ENCODE measurements around the gene DDX59.
"Not testable (repeated sequence)": the region's sequence is repeated elsewhere in the genome, so short reads cannot be mapped to it uniquely, and the experiment has no call there.

The DDX59 gene

DNA sequence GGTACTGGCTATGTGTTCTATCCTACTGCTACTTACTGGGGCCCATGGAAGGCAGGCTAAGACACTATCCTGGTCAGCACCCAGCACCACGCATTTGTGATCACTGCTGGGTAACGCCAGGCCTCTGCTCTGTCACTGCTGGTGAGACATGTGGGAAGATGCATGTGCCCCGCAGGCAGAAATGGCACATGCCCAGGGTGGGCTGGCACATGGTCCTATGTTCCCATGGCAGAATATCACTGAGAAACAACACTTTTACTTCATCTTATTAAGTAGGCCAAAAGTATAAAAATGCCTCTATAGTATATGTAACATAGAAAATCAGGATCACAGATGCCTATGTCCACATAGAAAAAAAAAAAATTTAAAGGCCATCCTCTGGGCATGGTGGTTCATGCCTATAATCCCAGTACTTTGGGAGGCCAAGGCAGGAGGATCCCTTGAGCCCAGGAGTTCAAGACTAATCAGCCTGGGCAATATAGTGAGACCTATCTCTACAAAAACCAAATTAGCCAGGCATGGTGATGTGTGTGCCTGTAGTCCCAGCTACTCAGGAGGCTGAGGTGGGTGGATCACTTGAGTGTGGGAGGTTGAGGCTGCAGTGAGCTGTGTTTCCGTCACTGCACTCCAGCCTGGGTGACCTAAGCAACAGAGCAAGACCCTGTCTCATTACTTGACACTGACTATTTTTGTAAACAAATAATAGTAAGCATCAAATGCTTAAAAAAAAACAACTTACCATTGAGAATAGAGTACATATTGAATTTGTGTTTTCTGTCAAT lies 11.5 kb downstream of the DDX59 start:
- TF ChIP-seq POLR2A (IDR thresholded peaks at IDR 0.05; ENCODE audit: low read depth, low read length) = no peak
- FAIRE-seq = no peak
- DNase-seq (ENCODE audit: insufficient read length, low spot score) = no peak

DNA sequence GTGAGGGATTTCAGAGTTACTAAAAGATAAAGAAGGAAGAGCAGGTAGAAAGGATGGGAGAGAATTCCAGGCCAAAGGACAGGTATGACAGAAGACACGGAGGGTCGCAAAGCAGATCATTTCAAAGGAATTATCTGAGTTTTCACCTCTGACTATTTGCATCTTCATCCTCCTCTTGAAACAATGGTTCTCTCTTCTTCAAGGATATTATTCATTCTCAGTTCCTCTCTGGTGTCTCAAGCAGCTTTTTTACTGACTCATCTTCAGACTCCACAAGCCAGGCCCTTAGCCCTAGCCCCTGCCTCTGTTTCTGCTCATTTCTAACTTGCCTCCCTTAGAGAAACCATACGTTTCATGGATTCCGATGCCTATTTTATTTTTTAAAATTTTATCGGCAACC lies 15.0 kb downstream of the DDX59 start:
- FAIRE-seq (no peak), DNase-seq (ENCODE audit: insufficient read length, low spot score) (no peak)
- no peak for TF ChIP-seq POLR2A (IDR thresholded peaks at IDR 0.05; ENCODE audit: low read depth, low read length)

DNA sequence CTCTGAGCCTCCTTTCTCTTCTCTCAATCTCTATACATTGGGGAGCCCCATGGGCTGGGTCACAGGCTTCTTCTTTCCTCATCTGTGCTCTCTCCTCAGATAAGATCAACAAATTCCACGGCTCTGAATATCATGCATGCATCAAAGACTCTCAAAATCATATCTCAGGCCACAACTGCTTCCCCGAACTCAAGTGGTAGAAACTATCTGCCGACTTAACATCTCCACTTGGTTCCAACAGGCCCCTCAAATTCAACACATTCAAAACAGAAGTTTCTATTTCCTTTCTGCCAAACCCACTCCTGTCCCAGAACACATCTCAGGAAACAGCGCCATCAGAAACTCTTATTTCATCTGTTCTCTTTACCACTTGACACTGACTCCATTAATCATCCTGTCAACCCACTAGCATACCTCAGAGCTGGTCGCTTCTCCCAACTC lies 16.7 kb downstream of the DDX59 start:
- FAIRE-seq = no peak
- TF ChIP-seq POLR2A (IDR thresholded peaks at IDR 0.05; ENCODE audit: low read depth, low read length) = no peak
- DNase-seq (ENCODE audit: insufficient read length, low spot score) = no peak

DNA sequence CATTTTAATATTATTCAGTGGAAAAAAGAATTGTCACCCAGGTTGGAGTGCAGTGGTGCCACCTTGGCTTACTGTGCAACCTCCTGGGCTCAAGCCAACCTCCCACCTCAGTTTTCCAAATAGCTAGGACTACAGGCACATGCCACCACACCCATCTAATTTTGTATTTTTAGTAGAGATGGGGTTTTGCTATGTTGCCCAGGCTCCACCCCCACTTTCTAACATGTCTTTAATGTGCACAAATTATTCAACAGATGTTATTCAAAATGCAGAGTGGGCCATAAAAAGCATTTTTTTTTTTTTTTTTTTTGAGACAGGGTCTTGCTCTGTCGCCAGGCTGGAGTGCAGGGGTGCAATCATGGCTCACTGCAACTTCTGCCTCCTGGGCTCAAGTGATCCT lies 17.3 kb downstream of the DDX59 start:
- no peak for TF ChIP-seq POLR2A (IDR thresholded peaks at IDR 0.05; ENCODE audit: low read depth, low read length)
- no peak for FAIRE-seq
- DNase-seq (ENCODE audit: insufficient read length, low spot score) = no peak

DNA sequence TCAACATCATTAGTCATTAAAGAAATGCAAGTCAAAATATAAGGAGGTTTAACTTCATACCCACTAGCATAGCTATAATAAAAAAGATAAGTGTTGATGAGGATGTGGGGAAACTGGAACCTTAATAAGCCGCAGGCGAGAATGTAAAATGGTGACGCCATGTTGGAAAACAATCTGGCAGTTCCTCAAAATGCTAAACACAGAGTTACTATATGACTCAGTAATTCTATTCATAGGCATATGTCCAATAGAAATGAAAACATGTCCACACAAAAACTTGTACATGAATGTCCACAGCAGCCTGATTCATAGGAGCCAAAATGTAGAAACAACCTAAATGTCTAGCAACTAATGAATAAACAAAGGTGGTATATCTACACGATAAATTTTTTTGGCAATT lies 23.2 kb downstream of the DDX59 start:
- DNase-seq (ENCODE audit: insufficient read length, low spot score) = no peak
- FAIRE-seq = no peak
- TF ChIP-seq POLR2A (IDR thresholded peaks at IDR 0.05; ENCODE audit: low read depth, low read length) = no peak

DNA sequence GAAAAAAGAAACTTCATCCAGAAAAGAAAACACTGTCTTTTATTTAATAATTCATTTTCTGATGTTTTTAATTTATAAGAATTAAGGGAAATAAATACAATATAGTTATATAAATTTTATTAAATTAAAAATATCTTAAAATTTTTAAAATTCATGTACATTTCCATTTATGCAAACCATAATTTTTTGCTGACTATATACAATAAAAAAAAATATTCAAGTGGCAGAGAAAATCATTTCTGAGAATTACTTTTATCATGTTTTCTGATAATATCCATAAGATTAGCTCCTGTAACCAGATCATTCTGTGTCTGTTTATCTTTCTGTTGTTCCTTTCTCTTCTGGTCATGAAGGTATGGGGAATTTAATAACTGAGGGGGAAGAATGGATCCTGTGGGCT lies 25.7 kb downstream of the DDX59 start:
- FAIRE-seq = no peak
- no peak for DNase-seq (ENCODE audit: insufficient read length, low spot score)

DNA sequence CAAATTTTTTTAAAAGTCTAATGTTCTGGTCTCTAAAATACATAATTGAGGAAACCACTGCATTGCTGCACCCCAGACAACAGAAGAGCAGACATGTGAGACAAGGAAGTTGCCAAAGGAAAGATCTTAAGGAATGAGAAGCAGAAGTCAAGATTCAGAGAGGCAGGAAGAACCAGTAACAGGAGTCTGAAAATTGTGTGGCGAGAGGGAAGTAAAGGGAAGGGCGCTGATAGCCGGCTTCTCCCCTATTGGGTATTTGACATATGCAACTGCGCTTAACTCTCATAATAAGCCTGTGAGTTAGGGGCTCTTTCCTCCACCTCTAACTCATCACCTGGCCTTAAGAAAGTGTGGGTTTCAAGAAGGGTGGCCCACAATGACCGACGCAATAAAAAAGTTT lies 27.2 kb downstream of the DDX59 start:
- TF ChIP-seq POLR2A (IDR thresholded peaks at IDR 0.05; ENCODE audit: low read depth, low read length) = no peak
- no peak for DNase-seq (ENCODE audit: insufficient read length, low spot score)
- FAIRE-seq = no peak

More for the DNA sequence above, 25.7 kb downstream of the DDX59 start:
- no peak for TF ChIP-seq POLR2A (IDR thresholded peaks at IDR 0.05; ENCODE audit: low read depth, low read length)

DNA sequence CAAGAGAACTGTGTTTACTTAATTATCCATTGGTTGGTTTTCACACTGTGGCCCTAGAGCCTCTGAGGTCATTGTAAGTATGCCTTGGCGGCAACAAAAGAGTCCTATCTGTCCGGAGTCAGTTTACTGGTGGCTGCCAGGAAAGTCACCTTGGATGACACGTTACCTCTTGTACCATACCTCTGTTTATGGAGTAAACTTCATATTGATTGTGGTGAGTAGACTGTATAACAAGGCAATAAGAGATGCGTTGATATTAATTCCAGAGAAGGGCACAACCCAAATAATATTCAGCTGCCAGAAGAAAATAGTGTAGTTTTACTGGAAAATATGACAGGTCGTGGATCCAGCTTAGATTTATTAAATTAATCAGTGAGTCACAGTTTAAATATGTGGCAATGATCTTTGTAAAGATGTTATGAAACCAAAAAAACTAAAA lies 28.7 kb downstream of the DDX59 start:
- FAIRE-seq (no peak), DNase-seq (ENCODE audit: insufficient read length, low spot score) (no peak)
- TF ChIP-seq POLR2A (IDR thresholded peaks at IDR 0.05; ENCODE audit: low read depth, low read length) = no peak

DNA sequence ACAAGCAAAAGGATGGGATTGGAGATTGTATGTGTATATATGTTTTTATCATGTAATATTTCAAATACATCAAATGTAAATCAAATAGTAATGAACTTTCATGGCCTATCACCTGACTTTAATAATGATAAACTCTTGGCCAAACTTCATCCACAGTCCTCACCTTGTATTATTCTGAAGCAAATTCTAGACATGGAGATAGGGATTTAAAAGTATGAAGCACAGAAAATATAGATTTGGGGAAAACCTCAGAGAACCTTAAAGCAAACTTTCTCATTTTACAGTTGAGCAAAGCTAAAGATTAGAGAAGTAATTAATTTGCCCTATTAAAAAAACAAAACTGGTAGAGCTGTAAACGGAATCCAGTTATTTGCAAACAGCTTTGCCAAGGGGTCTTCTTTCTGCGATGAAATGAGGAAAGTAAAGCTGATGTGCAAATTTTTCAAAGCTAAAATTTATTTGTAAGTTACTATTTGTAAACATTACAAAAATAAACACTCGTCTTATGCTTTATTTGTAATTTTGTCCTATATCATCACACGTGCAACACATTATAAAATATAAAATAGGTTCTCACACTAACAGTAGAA lies 29.2 kb downstream of the DDX59 start:
- no peak for DNase-seq (ENCODE audit: insufficient read length, low spot score)
- no peak for TF ChIP-seq POLR2A (IDR thresholded peaks at IDR 0.05; ENCODE audit: low read depth, low read length)
- no peak for FAIRE-seq

DNA sequence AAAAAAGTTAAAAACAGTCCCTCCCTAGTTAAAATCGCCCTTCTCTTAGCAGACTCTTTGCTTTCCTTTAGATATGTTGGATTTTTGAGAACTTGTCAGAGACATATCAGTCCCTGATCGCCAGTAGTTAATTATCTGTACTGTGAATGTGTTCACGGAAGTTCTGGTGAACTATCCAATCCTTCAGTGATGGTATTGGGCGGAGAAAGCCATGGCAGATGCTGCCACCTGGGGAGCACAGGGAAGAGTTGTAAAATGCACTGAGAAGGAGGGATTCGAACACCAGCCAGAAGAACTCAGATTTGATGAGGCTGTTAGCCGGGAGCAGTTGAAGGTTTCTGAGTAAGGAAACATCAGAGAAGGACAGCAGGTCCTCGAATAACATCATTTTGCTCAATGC lies 31.6 kb downstream of the DDX59 start:
- FAIRE-seq (no peak), DNase-seq (ENCODE audit: insufficient read length, low spot score) (no peak)
- TF ChIP-seq POLR2A (IDR thresholded peaks at IDR 0.05; ENCODE audit: low read depth, low read length) = no peak

DNA sequence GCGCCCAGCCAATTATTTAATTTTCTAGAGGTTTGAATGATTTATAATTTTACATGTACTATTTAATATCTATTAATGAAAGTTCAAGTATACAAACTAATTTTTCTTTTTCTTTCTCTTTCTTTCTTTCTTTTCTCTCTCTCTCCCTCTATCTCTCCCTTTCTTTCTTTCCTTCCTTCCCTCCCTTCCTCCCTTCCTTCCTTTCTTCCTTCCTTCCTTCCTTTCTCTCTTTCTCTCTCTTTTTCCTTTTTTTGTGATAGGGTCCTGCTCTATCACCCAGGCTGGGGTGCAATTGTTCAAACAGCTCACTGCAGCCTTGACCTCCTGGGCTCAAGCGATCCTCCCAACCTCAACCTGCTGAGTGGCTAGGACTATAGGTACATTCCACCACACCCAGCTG lies 33.0 kb downstream of the DDX59 start:
- DNase-seq (ENCODE audit: insufficient read length, low spot score) (no peak), FAIRE-seq (no peak)
- TF ChIP-seq POLR2A (IDR thresholded peaks at IDR 0.05; ENCODE audit: low read depth, low read length) = no peak

DNA sequence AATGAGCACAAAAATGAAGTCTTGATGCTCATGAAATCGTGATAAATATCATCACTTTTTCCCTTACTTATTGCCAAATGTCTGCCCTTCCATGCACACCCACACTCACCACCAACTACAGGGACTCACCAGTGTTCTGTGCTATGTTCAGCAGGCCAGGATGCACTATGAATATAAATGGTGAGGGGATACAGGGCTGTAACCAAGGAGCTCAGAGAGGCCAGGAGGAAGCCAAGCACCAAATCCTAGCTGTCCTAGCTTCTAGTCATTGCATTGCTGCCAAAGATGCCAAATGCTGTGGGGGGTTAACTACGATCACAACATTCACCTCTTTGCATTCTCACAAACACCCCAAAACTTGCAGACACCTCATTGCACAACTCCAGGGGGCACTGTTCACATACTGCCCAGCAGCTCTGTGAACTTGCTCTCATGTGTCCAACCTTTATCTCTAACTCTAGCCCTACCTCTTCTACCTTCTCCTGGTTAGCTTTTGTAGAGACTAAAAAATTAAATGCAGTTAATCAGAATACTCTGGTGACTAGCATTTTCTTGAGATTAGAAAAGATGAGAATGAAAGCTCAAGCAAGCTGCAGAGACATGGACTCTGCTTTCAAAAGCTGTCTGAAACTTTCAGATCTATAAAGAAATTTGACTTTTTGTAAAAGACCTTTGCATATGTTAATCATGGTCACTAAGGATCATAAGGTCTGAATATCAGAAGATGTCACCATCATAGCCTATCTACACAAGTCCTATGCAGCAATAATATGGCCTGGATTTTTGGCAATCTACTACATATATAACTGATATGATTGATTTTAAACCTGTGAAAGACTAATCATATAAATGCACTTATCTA lies 35.2 kb downstream of the DDX59 start:
- no peak for TF ChIP-seq POLR2A (IDR thresholded peaks at IDR 0.05; ENCODE audit: low read depth, low read length)
- FAIRE-seq = no peak
- DNase-seq (ENCODE audit: insufficient read length, low spot score) = no peak

DNA sequence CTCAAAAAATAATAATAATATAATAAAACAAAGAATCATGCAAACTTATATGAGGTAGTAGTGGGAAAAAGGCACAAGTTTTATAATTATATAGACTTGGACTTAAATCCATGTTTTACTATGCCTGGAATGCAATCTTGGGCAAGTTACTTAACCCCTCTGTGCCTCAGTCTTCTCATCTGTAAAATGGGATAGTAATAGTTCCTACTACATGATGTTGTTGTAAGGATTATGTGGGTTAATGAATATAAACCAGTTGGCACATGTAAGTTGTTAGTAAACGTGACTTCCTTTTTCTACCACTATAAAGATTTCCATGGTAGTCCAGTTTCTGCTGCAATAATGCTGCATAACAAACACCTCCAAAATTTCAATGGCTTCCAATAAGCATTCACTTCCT lies 38.3 kb downstream of the DDX59 start:
- TF ChIP-seq POLR2A (IDR thresholded peaks at IDR 0.05; ENCODE audit: low read depth, low read length) = no peak
- no peak for FAIRE-seq
- DNase-seq (ENCODE audit: insufficient read length, low spot score) = no peak

DNA sequence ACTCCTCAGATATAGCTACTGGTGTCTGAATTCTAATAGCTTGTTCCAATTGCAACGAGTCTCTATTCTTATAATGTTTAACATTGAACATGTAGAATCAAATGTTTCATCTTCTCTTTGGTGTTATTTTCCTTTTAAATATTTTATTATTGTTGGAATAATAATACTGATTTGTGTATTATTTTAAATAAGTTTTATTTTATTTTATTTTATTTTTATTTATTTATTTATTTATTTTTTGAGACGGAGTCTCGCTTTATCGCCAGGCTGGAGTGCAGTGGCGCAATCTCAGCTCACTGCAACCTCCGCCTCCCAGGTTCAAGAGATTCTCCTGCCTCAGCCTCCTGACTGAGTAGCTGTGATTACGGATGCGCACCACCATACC lies 39.2 kb downstream of the DDX59 start:
- FAIRE-seq; DNase-seq (ENCODE audit: insufficient read length, low spot score): not testable (repeated sequence)
